ENCODE data around the gene BICC1.
"Not testable (repeated sequence)": the region's sequence is repeated elsewhere in the genome, so short reads cannot be mapped to it uniquely, and the experiment has no call there.

Gene BICC1

GRCh38 chr10:58833771-58834561 is 321.3 kb downstream of the BICC1 start:
- DNase-seq = no peak

DNA sequence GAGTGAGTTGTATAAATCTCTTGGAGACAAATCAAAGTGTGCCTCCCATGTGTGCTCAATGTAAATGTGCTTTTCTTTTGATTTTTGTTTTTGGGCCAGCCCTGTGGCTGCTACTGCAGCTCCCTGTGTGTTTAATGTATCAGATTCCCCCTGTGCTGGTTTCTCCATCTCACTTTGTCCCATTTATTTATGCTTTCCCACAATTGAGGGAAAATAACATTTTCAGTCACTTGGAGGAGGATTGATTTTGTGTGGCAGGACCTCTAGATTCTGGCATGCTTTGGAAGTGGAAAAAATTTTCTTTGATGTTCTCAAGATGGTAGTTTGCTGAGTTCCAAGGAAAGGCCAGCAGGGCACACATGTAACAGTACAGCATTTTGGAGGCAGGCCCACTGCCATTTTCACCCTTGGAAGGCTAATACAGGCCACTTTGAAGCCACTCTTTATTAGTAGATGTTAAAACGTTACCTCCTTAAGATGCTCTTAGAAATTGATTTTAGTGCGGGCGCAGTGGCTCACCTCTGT is 323.6 kb downstream of the BICC1 start:
- DNase-seq = no peak

DNA sequence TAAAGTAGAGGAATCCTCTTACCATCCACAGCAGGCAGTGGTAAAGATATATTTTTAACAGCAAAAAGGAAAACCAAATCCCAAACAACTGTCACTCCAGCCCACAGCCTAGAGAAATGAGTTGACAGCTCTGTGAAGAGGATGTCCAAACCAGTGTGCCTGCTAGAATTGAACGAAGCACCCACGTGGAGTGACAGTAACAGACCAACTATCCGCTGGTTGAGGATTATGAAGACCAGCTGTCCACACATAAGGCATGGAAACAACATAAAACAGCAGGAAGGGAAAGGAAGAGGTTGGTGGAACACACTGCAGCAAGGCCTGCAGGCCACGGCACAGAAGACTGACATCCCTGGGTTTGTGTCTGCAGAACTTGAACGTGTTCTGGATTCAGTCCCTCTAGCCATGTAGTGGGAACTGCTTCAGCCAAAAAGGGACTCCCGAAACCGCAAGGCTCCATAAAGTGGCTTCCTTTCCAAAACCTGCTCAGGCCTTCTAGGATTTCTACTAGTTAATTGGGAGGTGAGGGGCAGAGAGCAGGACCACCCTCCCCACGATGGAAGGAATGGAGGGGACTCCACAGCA is 324.4 kb downstream of the BICC1 start:
- no peak for DNase-seq

DNA sequence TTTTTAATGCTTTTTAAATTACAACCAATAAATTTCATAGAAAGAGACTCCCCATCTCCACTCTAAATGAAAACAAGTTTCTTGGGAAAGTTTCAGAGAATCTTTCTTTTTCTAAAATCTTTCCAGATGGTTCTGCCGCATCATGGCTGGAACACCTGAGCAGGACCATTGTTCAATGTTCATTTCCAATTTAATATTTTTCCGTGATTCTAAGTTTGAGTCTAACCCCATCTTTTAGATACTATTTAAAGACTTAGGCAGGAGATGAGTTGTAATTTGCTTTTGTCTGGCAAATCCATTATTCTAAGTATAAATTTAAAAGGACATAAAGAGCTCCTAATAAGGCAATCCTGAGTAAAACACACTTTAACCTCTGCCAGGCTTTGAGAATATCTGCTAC is 325.2 kb downstream of the BICC1 start:
- DNase-seq = no peak

DNA sequence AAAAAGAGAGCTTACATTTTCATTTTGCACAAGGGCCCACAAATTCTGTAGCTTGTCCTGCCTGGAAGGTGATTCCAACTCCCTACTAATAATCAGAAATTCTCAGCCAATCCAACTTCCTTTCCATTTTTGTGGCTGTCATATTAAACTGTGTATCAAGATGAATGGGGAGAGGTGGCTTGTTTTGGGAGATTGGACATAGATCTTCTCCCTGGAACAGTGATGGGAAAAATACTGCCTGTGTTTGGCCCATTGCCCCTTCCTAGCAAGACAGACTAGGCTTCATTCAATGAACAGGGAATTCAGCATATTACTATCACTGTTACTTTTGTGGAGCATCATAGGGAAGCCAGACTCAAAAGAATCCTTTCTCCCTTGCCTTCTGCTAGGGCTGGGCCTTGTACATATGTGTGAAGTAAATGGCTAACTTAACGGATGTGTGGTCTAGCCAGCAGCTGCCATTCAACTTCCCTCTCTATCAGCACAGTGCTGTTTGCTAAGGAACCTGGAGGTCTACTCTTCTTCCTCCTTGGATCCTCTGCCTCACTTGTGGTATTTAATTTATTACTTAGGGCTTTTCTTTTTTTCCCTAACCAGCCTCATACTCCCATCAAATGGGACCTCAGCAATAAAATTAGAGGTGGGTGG is 326.0 kb downstream of the BICC1 start:
- peak; percentile 87 to 89 for DNase-seq

DNA sequence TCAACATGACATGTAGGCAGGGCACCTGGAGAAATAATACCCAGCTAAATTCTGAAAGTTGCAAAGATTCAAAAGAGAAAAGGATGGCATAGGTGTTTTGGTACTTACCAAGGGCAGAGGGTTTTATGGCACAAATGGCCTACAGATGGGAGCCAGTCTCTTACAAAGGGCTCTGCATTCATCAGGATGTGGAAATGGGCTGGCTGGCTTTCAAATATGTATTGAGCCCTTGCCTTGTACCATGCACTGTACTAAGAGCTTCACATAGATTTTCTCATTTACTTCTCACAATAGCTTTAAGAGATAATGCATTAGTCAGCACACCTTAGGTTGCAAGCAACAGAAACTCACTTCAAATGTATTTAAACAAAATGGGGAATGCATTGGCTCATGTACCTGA is 327.1 kb downstream of the BICC1 start:
- no peak for DNase-seq

DNA sequence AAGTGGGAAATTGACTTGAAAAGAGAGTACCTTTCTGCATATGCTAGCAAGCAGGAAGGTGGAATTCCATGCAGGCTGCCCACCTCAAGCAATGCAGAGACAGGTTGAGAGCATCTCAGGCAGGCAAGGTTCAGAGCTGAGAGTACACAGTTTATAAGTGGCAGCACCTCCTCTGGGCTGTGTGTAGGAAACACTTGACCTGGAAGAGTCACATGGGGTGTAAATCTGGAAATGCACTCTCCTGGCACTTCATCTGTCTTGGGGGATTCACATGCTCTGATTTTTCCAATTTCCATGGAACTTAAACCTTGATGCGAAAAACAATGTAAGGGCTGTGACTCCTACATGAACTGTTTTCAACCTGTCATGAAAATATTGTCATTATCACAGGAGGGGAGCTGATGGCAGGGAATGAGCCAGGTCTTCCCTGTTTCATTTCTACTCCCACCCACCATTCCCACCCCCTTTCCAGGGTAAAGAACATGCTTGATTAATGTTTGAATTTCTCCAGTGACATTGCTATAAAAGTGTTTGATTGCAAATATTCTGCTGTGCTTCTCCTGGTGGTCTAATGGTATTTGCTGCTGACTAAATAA is 328.3 kb downstream of the BICC1 start:
- no peak for DNase-seq

DNA sequence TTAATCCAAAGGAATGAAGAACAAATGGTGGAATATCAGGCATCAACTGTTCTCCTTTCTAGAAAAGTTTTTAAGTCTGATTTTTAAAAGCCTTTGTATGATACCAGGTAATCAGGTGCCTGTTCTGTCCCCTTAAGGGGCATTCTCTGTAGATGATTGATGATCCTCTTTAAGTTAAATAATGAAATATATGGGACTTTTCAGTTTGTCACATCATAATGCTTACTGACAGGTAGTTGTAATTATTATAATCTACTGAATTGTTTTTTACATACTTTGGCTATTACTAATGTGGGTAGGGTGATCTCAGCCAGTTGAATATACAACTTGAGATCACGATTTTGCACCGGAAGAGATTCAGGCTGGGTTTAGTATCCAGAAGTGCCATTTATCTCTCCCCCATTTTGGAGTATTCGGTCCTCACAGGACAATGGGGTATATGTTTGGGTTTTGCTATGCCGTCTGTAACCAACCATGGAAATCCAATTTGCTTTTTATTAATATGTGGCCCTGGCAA is 330.2 kb downstream of the BICC1 start:
- DNase-seq = no peak

DNA sequence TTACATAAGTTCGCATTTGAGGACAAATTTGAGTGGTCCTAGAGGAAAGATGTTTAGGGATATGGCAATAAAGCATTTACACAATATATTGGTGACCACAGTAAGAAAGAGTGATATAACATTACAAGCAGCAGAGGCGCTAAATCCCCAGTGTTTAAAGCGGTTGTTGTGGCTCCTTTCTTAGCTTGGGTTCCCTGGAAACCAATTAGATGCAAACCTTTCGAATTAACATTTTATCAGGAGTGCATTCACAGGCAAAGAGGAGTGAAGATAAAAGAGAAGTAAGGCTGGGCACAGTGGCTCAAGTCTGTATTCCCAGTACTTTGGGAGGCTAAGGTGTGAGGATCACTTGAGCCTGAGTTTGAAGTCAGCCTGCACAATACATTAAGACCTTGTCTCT is 331.1 kb downstream of the BICC1 start:
- DNase-seq = no peak

- no peak for DNase-seq
Measured at GRCh38 chr10:58844680-58845079, 332.0 kb downstream of the BICC1 start.

GRCh38 chr10:58846856-58847255 is 334.2 kb downstream of the BICC1 start:
- no peak for DNase-seq

DNA sequence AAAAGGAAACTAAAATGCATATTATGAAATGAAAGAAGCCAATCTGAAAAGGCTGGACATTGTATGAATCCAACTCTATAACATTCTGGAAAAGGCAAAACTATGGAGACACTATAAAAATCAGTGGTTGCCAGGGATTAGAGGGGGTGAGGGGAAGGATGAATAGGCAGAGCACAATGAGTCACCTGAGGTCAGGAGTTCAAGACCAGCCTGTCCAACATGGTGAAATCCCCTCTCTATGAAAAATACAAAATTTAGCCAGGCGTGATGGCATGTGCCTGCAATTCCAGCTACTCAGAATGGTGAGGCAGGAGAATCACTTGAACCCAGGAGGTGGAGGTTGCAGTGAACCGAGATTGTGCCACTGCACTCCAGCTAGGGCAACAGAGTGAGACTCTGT is 338.9 kb downstream of the BICC1 start:
- no peak for DNase-seq

DNA sequence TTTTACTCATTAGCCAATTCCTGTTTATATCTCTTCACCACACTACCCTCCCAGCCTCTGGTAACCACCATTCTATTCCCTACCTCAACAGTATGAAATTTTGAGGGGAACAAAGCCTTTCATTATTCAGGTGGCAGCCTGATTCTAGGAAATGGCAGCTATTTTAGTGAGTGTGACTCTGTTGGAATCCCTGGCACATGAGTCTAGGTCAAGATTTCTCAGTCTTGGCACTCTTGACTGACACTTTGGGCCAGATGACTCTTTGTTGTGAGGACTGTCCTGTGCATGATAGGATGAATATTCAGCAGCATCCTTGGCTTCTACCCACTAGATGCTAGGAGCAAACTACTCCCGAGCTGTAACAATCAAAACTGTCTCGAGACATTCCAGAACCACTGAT is 341.0 kb downstream of the BICC1 start:
- no peak for DNase-seq

- no peak for DNase-seq
Measured at GRCh38 chr10:58854811-58855210, 342.1 kb downstream of the BICC1 start.

- no peak for DNase-seq
Measured at GRCh38 chr10:58856508-58857240, 344.0 kb downstream of the BICC1 start.

DNA sequence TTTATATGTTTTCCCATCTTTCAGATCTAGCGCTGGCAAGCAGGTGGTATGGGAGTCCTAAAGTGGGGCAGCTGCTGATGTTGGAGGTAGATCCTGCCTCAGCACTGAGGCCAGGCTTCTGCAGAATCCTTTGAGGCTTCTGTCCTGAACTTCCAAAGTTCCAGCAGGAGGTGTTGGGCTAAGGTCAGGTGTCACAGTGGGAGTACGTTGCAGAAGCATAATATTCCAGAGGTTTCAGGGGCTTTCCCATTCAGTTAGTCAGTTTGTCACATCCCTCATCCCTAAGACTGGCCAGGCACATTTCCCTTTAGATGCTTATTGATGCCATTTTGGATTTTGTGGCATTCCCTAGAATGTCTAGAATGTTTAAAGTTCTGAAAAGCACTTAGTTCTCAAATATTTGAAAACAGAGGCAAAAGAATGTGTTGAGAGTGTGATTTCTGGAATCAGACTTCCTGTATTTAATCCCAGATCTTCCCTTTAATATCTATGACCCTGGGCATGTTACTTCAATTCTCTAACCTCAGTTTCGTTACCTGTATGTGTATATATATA is 344.7 kb downstream of the BICC1 start:
- DNase-seq = no peak

- not testable (repeated sequence) for DNase-seq
Measured at GRCh38 chr10:58858123-58858522, 345.5 kb downstream of the BICC1 start.

GRCh38 chr10:58859526-58859925 is 346.9 kb downstream of the BICC1 start:
- DNase-seq = no peak

DNA sequence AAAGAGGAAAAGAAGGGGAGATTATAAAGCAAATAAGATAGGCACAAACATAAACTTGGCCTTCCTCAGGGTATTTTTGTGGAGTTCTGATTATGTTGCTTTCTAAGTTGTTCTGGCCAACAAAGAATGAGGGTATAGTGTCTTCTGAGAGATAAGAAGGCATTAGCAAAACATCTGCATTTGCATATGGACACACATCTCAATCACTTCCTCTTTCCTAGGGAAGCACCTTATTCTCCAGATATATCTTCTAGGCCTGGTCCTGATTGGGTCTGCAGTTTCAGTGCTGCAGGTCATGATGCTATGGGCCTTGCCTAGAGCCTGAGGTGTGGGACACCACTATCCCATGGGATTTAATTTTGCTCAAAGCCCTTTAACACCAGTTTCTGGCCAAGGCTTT is 355.0 kb downstream of the BICC1 start:
- peak; percentile 8 to 26 for DNase-seq

DNA sequence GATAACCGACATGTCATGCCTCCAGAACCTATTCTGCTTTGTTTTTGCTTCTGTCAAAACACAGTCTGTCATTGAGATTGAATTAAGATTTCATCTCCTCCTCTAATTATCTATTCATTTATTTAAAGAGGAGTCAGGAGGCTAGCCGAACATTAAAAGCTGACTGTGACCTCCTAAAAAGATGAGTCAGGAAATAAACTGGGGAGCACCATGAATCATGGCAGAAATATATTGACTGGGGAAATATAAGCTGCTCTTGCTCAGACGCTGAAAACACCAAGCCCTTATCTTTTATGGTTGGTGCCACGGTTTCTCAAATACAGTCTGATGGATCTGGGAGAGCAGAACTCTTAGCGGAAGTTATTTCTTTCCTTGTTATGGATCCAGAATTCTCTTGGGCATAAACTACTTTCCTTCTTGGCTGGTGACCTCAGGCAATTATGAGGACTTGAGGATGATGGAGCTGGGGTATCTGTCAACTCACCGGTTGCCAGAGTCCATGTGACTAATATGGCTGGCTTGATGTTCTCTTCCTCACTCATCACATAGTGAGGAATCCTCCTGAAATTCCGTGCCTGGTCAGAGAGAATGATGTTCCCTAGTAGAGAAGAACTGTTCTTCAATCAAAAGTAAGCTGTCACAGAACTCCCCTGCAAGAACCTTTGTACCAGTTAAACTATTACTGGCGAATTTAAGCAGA is 356.2 kb downstream of the BICC1 start:
- DNase-seq = no peak

DNA sequence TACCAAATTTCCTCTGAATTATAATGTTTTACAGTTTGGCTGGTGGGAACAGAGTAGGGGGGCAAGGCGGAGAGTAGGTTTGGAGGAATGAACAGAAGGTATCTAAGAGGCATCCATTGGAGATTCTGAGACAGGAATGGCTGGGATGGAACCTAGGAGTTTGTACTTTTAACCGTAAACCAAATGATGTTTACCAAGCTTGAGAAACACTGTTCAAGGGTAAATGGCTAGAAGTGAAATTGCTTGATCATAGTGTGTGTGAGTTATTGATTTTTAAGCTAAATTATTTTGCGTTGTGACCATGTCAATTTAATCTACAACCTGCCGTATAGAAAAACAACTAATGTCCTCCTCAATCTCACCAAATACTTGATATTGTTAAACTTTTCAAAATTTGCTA is 357.4 kb downstream of the BICC1 start:
- DNase-seq = no peak

DNA sequence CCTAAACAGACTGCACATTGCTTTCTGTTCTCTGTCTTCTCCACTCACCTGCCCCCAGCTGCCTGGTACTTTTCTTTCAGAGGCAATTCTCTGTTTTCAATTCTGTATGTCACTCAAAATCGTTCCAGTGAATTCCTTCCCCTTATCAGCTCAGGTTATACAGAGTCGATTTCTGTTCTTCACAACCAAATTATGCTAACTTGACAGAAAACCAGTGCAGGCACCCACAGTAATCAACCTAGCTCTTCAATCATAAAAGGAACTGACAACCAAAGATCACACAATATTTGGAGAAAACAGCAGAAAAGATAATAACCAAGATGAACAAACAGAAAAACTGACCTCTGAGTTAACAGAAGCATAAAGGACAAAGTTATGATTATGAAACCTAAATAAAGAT is 360.5 kb downstream of the BICC1 start:
- DNase-seq = no peak

Measured in Kasumi-1 (cell line).